Activated naive CD8-positive, alpha-beta T cell (primary cell): ENCODE measurements around the gene VSX1.

Experiments
- H3K27ac Mint-ChIP-seq: one replicate; pipeline ENCODE4 v1.8.0; 2021; ENCODE audit warnings: mixed read lengths
- H3K27me3 Mint-ChIP-seq: one replicate; pipeline ENCODE4 v1.8.0; 2021; ENCODE audit warnings: mixed read lengths
- H3K36me3 Mint-ChIP-seq: one replicate; pipeline ENCODE4 v1.8.0; 2021; ENCODE audit warnings: mixed read lengths
- H3K4me1 Mint-ChIP-seq: one replicate; pipeline ENCODE4 v1.8.0; 2021; ENCODE audit warnings: low read depth, mixed read lengths
- H3K4me3 Mint-ChIP-seq: one replicate; pipeline ENCODE4 v1.8.0; 2021; ENCODE audit warnings: mild to moderate bottlenecking, mixed read lengths
- H3K9me3 Mint-ChIP-seq: one replicate; pipeline ENCODE4 v1.8.0; 2021; ENCODE audit warnings: low read depth, mixed read lengths

Gene VSX1

GRCh38 chr20:25099601-25100140, 17.7 kb upstream of the VSX1 start:
- H3K4me1 Mint-ChIP-seq = peaks cover 10% of the 10 kb centered on the region
- no peak overlapping the region for H3K27ac Mint-ChIP-seq
- no peak overlapping the region for H3K4me3 Mint-ChIP-seq
- H3K27me3 Mint-ChIP-seq = no peaks in the 10 kb centered on the region
- no peaks in the 10 kb centered on the region for H3K9me3 Mint-ChIP-seq
- H3K36me3 Mint-ChIP-seq = no peaks in the 10 kb centered on the region

GRCh38 chr20:25097498-25097897, 15.6 kb upstream of the VSX1 start:
- H3K9me3 Mint-ChIP-seq = no peaks in the 10 kb centered on the region
- peaks cover 10% of the 10 kb centered on the region for H3K4me1 Mint-ChIP-seq
- H3K27me3 Mint-ChIP-seq = no peaks in the 10 kb centered on the region
- H3K27ac Mint-ChIP-seq = no peak overlapping the region
- no peaks in the 10 kb centered on the region for H3K36me3 Mint-ChIP-seq
- H3K4me3 Mint-ChIP-seq = no peak overlapping the region

- no peaks in the 10 kb centered on the region for H3K36me3 Mint-ChIP-seq
- peak overlapping the region; percentile 35 for H3K4me3 Mint-ChIP-seq
These were observed 8.8 kb upstream of the VSX1 start for GRCh38 chr20:25090492-25091429.

GRCh38 chr20:25089662-25090061, 7.7 kb upstream of the VSX1 start:
- peaks cover 34% of the 10 kb centered on the region for H3K4me1 Mint-ChIP-seq
- H3K4me3 Mint-ChIP-seq = no peak overlapping the region
- peaks cover 4% of the 10 kb centered on the region for H3K27me3 Mint-ChIP-seq
- no peaks in the 10 kb centered on the region for H3K9me3 Mint-ChIP-seq
- peak overlapping the region; percentile 66 for H3K27ac Mint-ChIP-seq
- H3K36me3 Mint-ChIP-seq = no peaks in the 10 kb centered on the region

More at GRCh38 chr20:25090492-25091429, 8.8 kb upstream of the VSX1 start:
- no peaks in the 10 kb centered on the region for H3K9me3 Mint-ChIP-seq
- H3K27me3 Mint-ChIP-seq = peaks cover under 1% of the 10 kb centered on the region
- peaks cover 30% of the 10 kb centered on the region for H3K4me1 Mint-ChIP-seq
- peak overlapping the region; percentile 69 for H3K27ac Mint-ChIP-seq

- Mint-ChIP-seq H3K27me3 (peaks cover 4% of the 10 kb centered on the region), H3K27ac (no peak overlapping the region), H3K4me3 (no peak overlapping the region), H3K36me3 (no peaks in the 10 kb centered on the region), H3K9me3 (no peaks in the 10 kb centered on the region), H3K4me1 (peaks cover 39% of the 10 kb centered on the region)
These were observed 7.2 kb upstream of the VSX1 start for GRCh38 chr20:25089096-25089495.

- H3K9me3 Mint-ChIP-seq = no peaks in the 10 kb centered on the region
- peaks cover 9% of the 10 kb centered on the region for H3K27me3 Mint-ChIP-seq
- H3K27ac Mint-ChIP-seq = no peak overlapping the region
- peaks cover 44% of the 10 kb centered on the region for H3K4me1 Mint-ChIP-seq
- no peak overlapping the region for H3K4me3 Mint-ChIP-seq
- no peaks in the 10 kb centered on the region for H3K36me3 Mint-ChIP-seq
These were observed 6.3 kb upstream of the VSX1 start for GRCh38 chr20:25088267-25088666.

- H3K4me3 Mint-ChIP-seq = no peak overlapping the region
- H3K27ac Mint-ChIP-seq = no peak overlapping the region
- H3K4me1 Mint-ChIP-seq = peaks cover 48% of the 10 kb centered on the region
- H3K36me3 Mint-ChIP-seq = no peaks in the 10 kb centered on the region
- H3K9me3 Mint-ChIP-seq = no peaks in the 10 kb centered on the region
- peaks cover 14% of the 10 kb centered on the region for H3K27me3 Mint-ChIP-seq
These were observed 5.4 kb upstream of the VSX1 start for GRCh38 chr20:25087186-25087929.

GRCh38 chr20:25085756-25086495, 4.0 kb upstream of the VSX1 start:
- Mint-ChIP-seq H3K4me3 (no peak overlapping the region), H3K27me3 (peaks cover 17% of the 10 kb centered on the region), H3K4me1 (peaks cover 35% of the 10 kb centered on the region), H3K27ac (no peak overlapping the region), H3K36me3 (no peaks in the 10 kb centered on the region), H3K9me3 (no peaks in the 10 kb centered on the region)

GRCh38 chr20:25084626-25085187, 2.8 kb upstream of the VSX1 start:
- Mint-ChIP-seq H3K36me3 (no peaks in the 10 kb centered on the region), H3K9me3 (no peaks in the 10 kb centered on the region), H3K27me3 (peaks cover 27% of the 10 kb centered on the region), H3K27ac (no peak overlapping the region), H3K4me1 (peaks cover 27% of the 10 kb centered on the region), H3K4me3 (peak overlapping the region; percentile 34)

GRCh38 chr20:25083773-25084625, 2.1 kb upstream of the VSX1 start:
- H3K36me3 Mint-ChIP-seq = no peaks in the 10 kb centered on the region
- no peak overlapping the region for H3K27ac Mint-ChIP-seq

GRCh38 chr20:25083141-25083772, 1.3 kb upstream of the VSX1 start:
- Mint-ChIP-seq H3K36me3 (no peaks in the 10 kb centered on the region), H3K4me3 (peak overlapping the region; percentile 49), H3K27me3 (peaks cover 36% of the 10 kb centered on the region), H3K9me3 (no peaks in the 10 kb centered on the region), H3K4me1 (peaks cover 24% of the 10 kb centered on the region), H3K27ac (no peak overlapping the region)

More at GRCh38 chr20:25083773-25084625, 2.1 kb upstream of the VSX1 start:
- peaks cover 31% of the 10 kb centered on the region for H3K27me3 Mint-ChIP-seq
- peak overlapping the region; percentile 49 for H3K4me3 Mint-ChIP-seq
- H3K4me1 Mint-ChIP-seq = peaks cover 24% of the 10 kb centered on the region
- H3K9me3 Mint-ChIP-seq = no peaks in the 10 kb centered on the region

GRCh38 chr20:25082498-25082873, 545 bp upstream of the VSX1 start:
- Mint-ChIP-seq H3K27ac (no peak overlapping the region), H3K4me3 (peak overlapping the region; percentile 27), H3K4me1 (peaks cover 24% of the 10 kb centered on the region), H3K9me3 (no peaks in the 10 kb centered on the region), H3K27me3 (peaks cover 38% of the 10 kb centered on the region), H3K36me3 (no peaks in the 10 kb centered on the region)

- Mint-ChIP-seq H3K27me3 (peaks cover 42% of the 10 kb centered on the region), H3K9me3 (no peaks in the 10 kb centered on the region), H3K4me3 (peak overlapping the region; percentile 1), H3K4me1 (peaks cover 29% of the 10 kb centered on the region), H3K27ac (no peak overlapping the region), H3K36me3 (no peaks in the 10 kb centered on the region)
These were observed 744 bp downstream of the VSX1 start for GRCh38 chr20:25081065-25081729.
